ENCODE data around the gene IPO13. TPM values are rescaled to one million over a fixed set of nuclear protein-coding genes. Genes with fewer than 3 reads are reported as not detected.

The IPO13 gene
- total RNA-seq = 100 to 1,000 TPM in 3 of 4 donors, 10 to 100 TPM in 1; 81.9 to 171 (median 105) TPM

GRCh38 chr1:43946236-43947060, at the start of gene IPO13:
TSS of gene IPO13 (plus strand) at chr1:43946950. CDS start at chr1:43947601, 651 bp downstream.
- intact Hi-C loops (cut with DNase I; ENCODE audit: low total_unique reads) = loop anchor here (1.0 to 5.0 kb wide), 6 partner anchors 23 to 239 kb away; partner anchors contain the start of genes ATP6V0B and ST3GAL3
- peak; percentile 80 for ATAC-seq
- TF ChIP-seq POLR2A (IDR thresholded peaks at IDR 0.05) = peak; percentile 90 to 96
- TF ChIP-seq, protein P1, sequence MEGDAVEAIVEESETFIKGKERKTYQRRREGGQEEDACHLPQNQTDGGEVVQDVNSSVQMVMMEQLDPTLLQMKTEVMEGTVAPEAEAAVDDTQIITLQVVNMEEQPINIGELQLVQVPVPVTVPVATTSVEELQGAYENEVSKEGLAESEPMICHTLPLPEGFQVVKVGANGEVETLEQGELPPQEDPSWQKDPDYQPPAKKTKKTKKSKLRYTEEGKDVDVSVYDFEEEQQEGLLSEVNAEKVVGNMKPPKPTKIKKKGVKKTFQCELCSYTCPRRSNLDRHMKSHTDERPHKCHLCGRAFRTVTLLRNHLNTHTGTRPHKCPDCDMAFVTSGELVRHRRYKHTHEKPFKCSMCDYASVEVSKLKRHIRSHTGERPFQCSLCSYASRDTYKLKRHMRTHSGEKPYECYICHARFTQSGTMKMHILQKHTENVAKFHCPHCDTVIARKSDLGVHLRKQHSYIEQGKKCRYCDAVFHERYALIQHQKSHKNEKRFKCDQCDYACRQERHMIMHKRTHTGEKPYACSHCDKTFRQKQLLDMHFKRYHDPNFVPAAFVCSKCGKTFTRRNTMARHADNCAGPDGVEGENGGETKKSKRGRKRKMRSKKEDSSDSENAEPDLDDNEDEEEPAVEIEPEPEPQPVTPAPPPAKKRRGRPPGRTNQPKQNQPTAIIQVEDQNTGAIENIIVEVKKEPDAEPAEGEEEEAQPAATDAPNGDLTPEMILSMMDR (IDR thresholded peaks at IDR 0.05 in 4 of 5, conservative IDR thresholded peaks at IDR 0.05 in 1 of 5) = peak; percentile 67 to 88 (median 85)
- Histone ChIP-seq H3K9me3 (no peaks in the 10 kb centered on the region), H3K27me3 (no peaks in the 10 kb centered on the region), H3K4me1 (peaks cover 52 to 55% of the 10 kb centered on the region in 2 donors), H3K27ac (peak within 1 kb of the TSS; percentile 90 to 97 (median 94)), H3K36me3 (peaks cover 0 to 12% of the 10 kb centered on the region in 2 donors), H3K4me3 (peak within 1 kb of the TSS; percentile 73 to 85 (median 80))
- in situ Hi-C loops (cut with MboI; ENCODE audit: low sequenced_read_pairs in 4 of 4) = loop anchor here in 2 of 4 donors (25.0 kb wide), 1 partner anchor 409 kb away; the partner anchor contains the start of gene PTPRF (in 2 of the 2)
- peak; percentile 95 to 97 for DNase-seq

DNA sequence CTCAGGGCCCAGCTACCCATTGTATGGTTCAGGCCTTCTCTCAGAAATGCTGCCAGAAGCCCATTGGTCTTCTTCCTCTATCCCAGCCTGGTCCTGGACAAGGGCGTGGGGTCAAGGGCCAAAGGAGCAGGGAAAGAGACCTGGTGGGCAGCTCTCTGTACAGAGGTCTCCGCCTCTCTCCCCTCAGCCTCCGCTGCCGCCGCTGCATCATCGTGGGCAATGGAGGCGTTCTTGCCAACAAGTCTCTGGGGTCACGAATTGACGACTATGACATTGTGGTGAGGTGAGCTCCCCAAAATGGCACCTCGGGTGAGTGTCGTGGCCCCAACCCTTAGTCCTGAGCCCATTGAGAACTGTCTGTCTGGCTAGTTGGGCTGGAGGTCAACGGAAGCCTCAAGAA, 47.8 kb upstream of the IPO13 start:
- TF ChIP-seq POLR2A (IDR thresholded peaks at IDR 0.05) = no peak
- TF ChIP-seq, protein P1 (IDR thresholded peaks at IDR 0.05 in 4 of 5, conservative IDR thresholded peaks at IDR 0.05 in 1 of 5) = no peak

GRCh38 chr1:43900386-43900785, 46.4 kb upstream of the IPO13 start:
- Histone ChIP-seq H3K36me3 (peaks cover 0 to 26% of the 10 kb centered on the region in 2 donors), H3K27me3 (no peaks in the 10 kb centered on the region), H3K4me3 (no peak overlapping the region), H3K27ac (no peak overlapping the region), H3K9me3 (no peaks in the 10 kb centered on the region), H3K4me1 (no peaks in the 10 kb centered on the region)
- TF ChIP-seq, protein P1 (IDR thresholded peaks at IDR 0.05 in 4 of 5, conservative IDR thresholded peaks at IDR 0.05 in 1 of 5) = no peak
- no peak for TF ChIP-seq POLR2A (IDR thresholded peaks at IDR 0.05)
- no peak for DNase-seq
- intact Hi-C loops (cut with DNase I; ENCODE audit: low total_unique reads) (no loop called here), in situ Hi-C loops (cut with MboI; ENCODE audit: low sequenced_read_pairs in 4 of 4) (no loop called here)
- no peak for ATAC-seq

More for the DNA sequence above, 47.8 kb upstream of the IPO13 start:
- intact Hi-C loops (cut with DNase I; ENCODE audit: low total_unique reads) (no loop called here), in situ Hi-C loops (cut with MboI; ENCODE audit: low sequenced_read_pairs in 4 of 4) (no loop called here)
- no peak overlapping the region for H3K4me3 ChIP-seq
- ATAC-seq (no peak), DNase-seq (no peak)
- no peaks in the 10 kb centered on the region for H3K27me3 ChIP-seq
- H3K4me1 ChIP-seq = no peaks in the 10 kb centered on the region
- H3K36me3 ChIP-seq = peaks cover 0 to 33% of the 10 kb centered on the region in 2 donors
- no peaks in the 10 kb centered on the region for H3K9me3 ChIP-seq
- no peak overlapping the region for H3K27ac ChIP-seq

GRCh38 chr1:43901196-43901961, 45.4 kb upstream of the IPO13 start:
- H3K27me3 ChIP-seq = no peaks in the 10 kb centered on the region
- H3K9me3 ChIP-seq = no peaks in the 10 kb centered on the region
- intact Hi-C loops (cut with DNase I; ENCODE audit: low total_unique reads) (no loop called here), in situ Hi-C loops (cut with MboI; ENCODE audit: low sequenced_read_pairs in 4 of 4) (no loop called here)
- DNase-seq (no peak), ATAC-seq (no peak)
- H3K36me3 ChIP-seq = peaks cover 0 to 20% of the 10 kb centered on the region in 2 donors
- H3K27ac ChIP-seq = no peak overlapping the region
- no peak overlapping the region for H3K4me3 ChIP-seq
- no peaks in the 10 kb centered on the region for H3K4me1 ChIP-seq
- TF ChIP-seq, protein P1 (IDR thresholded peaks at IDR 0.05 in 4 of 5, conservative IDR thresholded peaks at IDR 0.05 in 1 of 5) = no peak
- no peak for TF ChIP-seq POLR2A (IDR thresholded peaks at IDR 0.05)

Data from gastrocnemius medialis (tissue), 4 donors.